WTC11 (cell line): Measurements from ENCODE around the gene ZSWIM3. TPM values are rescaled to one million over a fixed set of nuclear protein-coding genes. Genes with fewer than 3 reads are reported as not detected.

Experiments
- ATAC-seq: fragments of 200-7000 bp; cut with Tn5 transposase; 2 replicates; pipeline ENCODE4 v1.10.0; 2021; ENCODE audit warnings: mild to moderate bottlenecking, moderate library complexity
- CTCF ChIA-PET: fragments of 300-600 bp; sonication (Branson Sonifier 250); formaldehyde crosslinking; loops from one replicate; lab custom pipeline; 2021; ENCODE audit warnings: antibody characterized with exemption; lab: Charles Lee
- POLR2A ChIA-PET: fragments of 350-600 bp; sonication (Branson Sonifier 250); formaldehyde crosslinking; loops from one replicate; lab custom pipeline; 2021; ENCODE audit warnings: antibody characterized with exemption; lab: Charles Lee
- DNase-seq: peaks from one replicate; pipeline ENCODE4 v3.0.0; 2021; ENCODE audit warnings: low spot score
- H3K27ac Mint-ChIP-seq: 2 replicates; pipeline ENCODE4 v1.8.0; 2021; ENCODE audit warnings: mixed read lengths
- H3K27me3 Mint-ChIP-seq: 2 replicates; pipeline ENCODE4 v1.8.0; 2021; ENCODE audit warnings: low read depth, mild to moderate bottlenecking, moderate library complexity, mixed read lengths
- H3K36me3 Mint-ChIP-seq: 2 replicates; pipeline ENCODE4 v1.8.0; 2021; ENCODE audit warnings: mixed read lengths
- H3K4me1 Mint-ChIP-seq: 2 replicates; pipeline ENCODE4 v1.8.0; 2022; ENCODE audit warnings: mixed read lengths
- H3K4me3 Mint-ChIP-seq: 2 replicates; pipeline ENCODE4 v1.8.0; 2021; ENCODE audit warnings: mild to moderate bottlenecking, moderate library complexity, mixed read lengths
- H3K9me3 Mint-ChIP-seq: 2 replicates; pipeline ENCODE4 v1.8.0; 2021; ENCODE audit warnings: mixed read lengths
- CBFB ChIP-seq: sonication (generic); formaldehyde crosslinking; IDR thresholded peaks from 2 replicates; pipeline ENCODE4 v1.8.1; 2022; ENCODE audit warnings: mild to moderate bottlenecking, low read depth, missing genetic modification reagents
- CREM ChIP-seq: sonication (generic); formaldehyde crosslinking; IDR thresholded peaks from 2 replicates; pipeline ENCODE4 v1.8.1; 2022; ENCODE audit warnings: mild to moderate bottlenecking, missing genetic modification reagents, moderate library complexity
- ELF4 ChIP-seq: sonication (generic); formaldehyde crosslinking; IDR thresholded peaks from 2 replicates; pipeline ENCODE4 v1.8.1; 2022; ENCODE audit warnings: low read depth, mild to moderate bottlenecking, moderate library complexity, missing genetic modification reagents
- EMX1 ChIP-seq: fragments of 250-450 bp; sonication (Bioruptor Pico); IDR thresholded peaks from 2 replicates; pipeline ENCODE4 v1.8.0; 2021; ENCODE audit warnings: mild to moderate bottlenecking
- ESRRA ChIP-seq: sonication (generic); formaldehyde crosslinking; IDR thresholded peaks from 2 replicates; pipeline ENCODE4 v1.8.1; 2022; ENCODE audit warnings: mild to moderate bottlenecking, missing genetic modification reagents, borderline replicate concordance
- ETV6 ChIP-seq: sonication (generic); formaldehyde crosslinking; IDR thresholded peaks from 2 replicates; pipeline ENCODE4 v1.8.1; 2022; ENCODE audit warnings: mild to moderate bottlenecking, missing genetic modification reagents
- FOXK1 ChIP-seq: sonication (generic); formaldehyde crosslinking; IDR thresholded peaks from 2 replicates; pipeline ENCODE4 v1.8.0; 2022; ENCODE audit warnings: mild to moderate bottlenecking, moderate library complexity, missing genetic modification reagents
- GABPB1 ChIP-seq: sonication (generic); formaldehyde crosslinking; IDR thresholded peaks from 2 replicates; pipeline ENCODE4 v1.8.1; 2023; ENCODE audit warnings: mild to moderate bottlenecking, missing genetic modification reagents
- GRHL2 ChIP-seq: fragments of 250-450 bp; sonication (Bioruptor Pico); IDR thresholded peaks from 2 replicates; pipeline ENCODE4 v1.8.0; 2022; ENCODE audit warnings: mild to moderate bottlenecking, moderate library complexity; ENCODE audit not compliant: insufficient replicate concordance, severe bottlenecking
- GTF2I ChIP-seq: fragments of 250-450 bp; sonication (Bioruptor Pico); conservative IDR thresholded peaks from 2 replicates; pipeline ENCODE4 v1.4.0; 2021; ENCODE audit warnings: mild to moderate bottlenecking
- JUN ChIP-seq: sonication (generic); formaldehyde crosslinking; IDR thresholded peaks from 2 replicates; pipeline ENCODE4 v1.8.0; 2023; ENCODE audit warnings: mild to moderate bottlenecking, missing genetic modification reagents
- NFYB ChIP-seq: sonication (generic); formaldehyde crosslinking; conservative IDR thresholded peaks from 2 replicates; pipeline ENCODE4 v1.8.0; 2022; ENCODE audit warnings: low read depth, missing genetic modification reagents
- OVOL2 ChIP-seq: fragments of 250-450 bp; sonication (Bioruptor Pico); IDR thresholded peaks from 2 replicates; pipeline ENCODE4 v1.9.0; 2021; ENCODE audit warnings: mild to moderate bottlenecking, borderline replicate concordance
- RELA ChIP-seq: sonication (generic); formaldehyde crosslinking; IDR thresholded peaks from 2 replicates; pipeline ENCODE4 v1.8.1; 2022; ENCODE audit warnings: missing genetic modification reagents, mild to moderate bottlenecking, borderline replicate concordance
- SMAD4 ChIP-seq: sonication (generic); formaldehyde crosslinking; IDR thresholded peaks from 2 replicates; pipeline ENCODE4 v1.8.0; 2022; ENCODE audit warnings: mild to moderate bottlenecking, missing genetic modification reagents
- TEAD1 ChIP-seq: sonication (generic); formaldehyde crosslinking; IDR thresholded peaks from 2 replicates; pipeline ENCODE4 v1.8.0; 2022; ENCODE audit warnings: mild to moderate bottlenecking, missing genetic modification reagents
- ZBTB21 ChIP-seq: sonication (generic); formaldehyde crosslinking; IDR thresholded peaks from 2 replicates; pipeline ENCODE4 v1.8.1; 2023; ENCODE audit warnings: mild to moderate bottlenecking, missing genetic modification reagents, borderline replicate concordance
- ZNF138 ChIP-seq: sonication (generic); formaldehyde crosslinking; conservative IDR thresholded peaks from 2 replicates; pipeline ENCODE4 v1.8.1; 2022; ENCODE audit warnings: mild to moderate bottlenecking, moderate library complexity, missing genetic modification reagents
- ZNF317 ChIP-seq: sonication (generic); formaldehyde crosslinking; IDR thresholded peaks from 2 replicates; pipeline ENCODE4 v1.8.1; 2023; ENCODE audit warnings: low read depth, mild to moderate bottlenecking, moderate library complexity, missing genetic modification reagents, borderline replicate concordance
- total RNA-seq: library from RNA; stranded (reverse); gene quantifications from 3 replicates; pipeline ENCODE4 v1.2.3, GENCODE V29; 2021
- TF ChIP-seq, protein P1 (sequence below): sonication (generic); formaldehyde crosslinking; IDR thresholded peaks from 2 replicates; pipeline ENCODE4 v1.8.0; 2022; ENCODE audit warnings: mild to moderate bottlenecking, missing genetic modification reagents
- TF ChIP-seq, protein P2 (sequence below): sonication (generic); formaldehyde crosslinking; conservative IDR thresholded peaks from 2 replicates; pipeline ENCODE4 v1.8.1; 2023; ENCODE audit warnings: mild to moderate bottlenecking, low read depth, missing genetic modification reagents, moderate library complexity
- TF ChIP-seq, protein P3 (sequence below): fragments of 250-450 bp; sonication (Bioruptor Pico); IDR thresholded peaks from 2 replicates; pipeline ENCODE4 v1.9.0; 2021; ENCODE audit warnings: mild to moderate bottlenecking
- TF ChIP-seq, protein P4 (sequence below): sonication (generic); formaldehyde crosslinking; conservative IDR thresholded peaks from 2 replicates; pipeline ENCODE4 v1.8.1; 2022; ENCODE audit warnings: mild to moderate bottlenecking, missing genetic modification reagents
- TF ChIP-seq, protein P5 (sequence below): sonication (generic); formaldehyde crosslinking; IDR thresholded peaks from 2 replicates; pipeline ENCODE4 v1.8.0; 2022; ENCODE audit warnings: mild to moderate bottlenecking, missing genetic modification reagents

Gene ZSWIM3
- total RNA-seq, 1 experiment from 2014 or later: 3.4 TPM

DNA sequence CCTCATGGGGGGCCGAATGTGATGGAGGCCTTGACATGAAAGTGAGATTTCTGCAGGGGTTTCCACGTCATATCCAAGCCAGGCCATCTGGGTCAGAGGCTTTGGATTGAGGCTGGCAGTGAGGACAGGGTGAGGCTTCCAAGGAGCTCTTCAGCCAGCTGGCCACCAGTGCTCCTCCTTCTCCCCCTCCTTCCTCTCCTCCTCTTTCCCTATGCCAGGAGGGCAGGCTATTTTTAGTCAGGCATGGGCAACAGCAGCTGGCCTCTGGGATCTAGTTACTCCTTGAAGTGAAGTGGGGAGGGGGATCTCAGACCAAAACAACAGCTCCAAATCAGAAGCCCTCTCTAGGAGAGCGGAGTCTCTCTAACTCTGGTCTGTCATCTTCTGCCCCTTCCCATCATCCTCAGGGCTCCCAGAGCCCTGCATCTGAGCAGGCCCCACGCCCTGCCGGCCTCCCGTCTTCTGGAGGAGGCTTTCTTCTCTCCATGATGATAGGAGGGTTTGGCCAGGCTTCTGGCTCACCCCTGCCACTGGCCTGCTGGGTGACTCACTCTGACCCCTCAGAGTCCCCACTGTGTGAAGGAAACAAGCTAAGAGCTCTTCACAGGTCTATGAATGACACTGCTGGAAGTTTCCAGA is 30.9 kb upstream of the ZSWIM3 start:
- H3K4me1 Mint-ChIP-seq: peaks cover 26% of the 10 kb centered on the region
- H3K9me3 Mint-ChIP-seq: no peaks in the 10 kb centered on the region
- DNase-seq (no peak), ATAC-seq (no peak)
- POLR2A ChIA-PET: interaction anchor here (0.9 kb wide), 1 partner anchor 107 kb away, joined by 3 read pairs; no protein-coding TSS in a partner anchor
- no peak overlapping the region for H3K4me3 Mint-ChIP-seq
- H3K27me3 Mint-ChIP-seq: peaks cover 23% of the 10 kb centered on the region
- H3K36me3 Mint-ChIP-seq: no peaks in the 10 kb centered on the region
- H3K27ac Mint-ChIP-seq: peak overlapping the region; percentile 27
- TF ChIP-seq JUN (CRISPR knock-in tag) (no peak), GTF2I (no peak), ZBTB21 (no peak), ETV6 (CRISPR knock-in tag) (no peak), ZNF317 (CRISPR knock-in tag) (no peak), GRHL2 (CRISPR knock-in tag) (no peak), RELA (CRISPR knock-in tag) (no peak), NFYB (CRISPR knock-in tag) (no peak), SMAD4 (CRISPR knock-in tag) (no peak), ESRRA (CRISPR knock-in tag) (no peak), ELF4 (CRISPR knock-in tag) (no peak)
- TF ChIP-seq, protein P1, sequence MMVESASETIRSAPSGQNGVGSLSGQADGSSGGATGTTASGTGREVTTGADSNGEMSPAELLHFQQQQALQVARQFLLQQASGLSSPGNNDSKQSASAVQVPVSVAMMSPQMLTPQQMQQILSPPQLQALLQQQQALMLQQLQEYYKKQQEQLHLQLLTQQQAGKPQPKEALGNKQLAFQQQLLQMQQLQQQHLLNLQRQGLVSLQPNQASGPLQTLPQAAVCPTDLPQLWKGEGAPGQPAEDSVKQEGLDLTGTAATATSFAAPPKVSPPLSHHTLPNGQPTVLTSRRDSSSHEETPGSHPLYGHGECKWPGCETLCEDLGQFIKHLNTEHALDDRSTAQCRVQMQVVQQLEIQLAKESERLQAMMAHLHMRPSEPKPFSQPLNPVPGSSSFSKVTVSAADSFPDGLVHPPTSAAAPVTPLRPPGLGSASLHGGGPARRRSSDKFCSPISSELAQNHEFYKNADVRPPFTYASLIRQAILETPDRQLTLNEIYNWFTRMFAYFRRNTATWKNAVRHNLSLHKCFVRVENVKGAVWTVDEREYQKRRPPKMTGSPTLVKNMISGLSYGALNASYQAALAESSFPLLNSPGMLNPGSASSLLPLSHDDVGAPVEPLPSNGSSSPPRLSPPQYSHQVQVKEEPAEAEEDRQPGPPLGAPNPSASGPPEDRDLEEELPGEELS (CRISPR knock-in tag): no peak
- TF ChIP-seq, protein P2, sequence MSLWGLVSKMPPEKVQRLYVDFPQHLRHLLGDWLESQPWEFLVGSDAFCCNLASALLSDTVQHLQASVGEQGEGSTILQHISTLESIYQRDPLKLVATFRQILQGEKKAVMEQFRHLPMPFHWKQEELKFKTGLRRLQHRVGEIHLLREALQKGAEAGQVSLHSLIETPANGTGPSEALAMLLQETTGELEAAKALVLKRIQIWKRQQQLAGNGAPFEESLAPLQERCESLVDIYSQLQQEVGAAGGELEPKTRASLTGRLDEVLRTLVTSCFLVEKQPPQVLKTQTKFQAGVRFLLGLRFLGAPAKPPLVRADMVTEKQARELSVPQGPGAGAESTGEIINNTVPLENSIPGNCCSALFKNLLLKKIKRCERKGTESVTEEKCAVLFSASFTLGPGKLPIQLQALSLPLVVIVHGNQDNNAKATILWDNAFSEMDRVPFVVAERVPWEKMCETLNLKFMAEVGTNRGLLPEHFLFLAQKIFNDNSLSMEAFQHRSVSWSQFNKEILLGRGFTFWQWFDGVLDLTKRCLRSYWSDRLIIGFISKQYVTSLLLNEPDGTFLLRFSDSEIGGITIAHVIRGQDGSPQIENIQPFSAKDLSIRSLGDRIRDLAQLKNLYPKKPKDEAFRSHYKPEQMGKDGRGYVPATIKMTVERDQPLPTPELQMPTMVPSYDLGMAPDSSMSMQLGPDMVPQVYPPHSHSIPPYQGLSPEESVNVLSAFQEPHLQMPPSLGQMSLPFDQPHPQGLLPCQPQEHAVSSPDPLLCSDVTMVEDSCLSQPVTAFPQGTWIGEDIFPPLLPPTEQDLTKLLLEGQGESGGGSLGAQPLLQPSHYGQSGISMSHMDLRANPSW (CRISPR knock-in tag): no peak
- TF ChIP-seq, protein P3, sequence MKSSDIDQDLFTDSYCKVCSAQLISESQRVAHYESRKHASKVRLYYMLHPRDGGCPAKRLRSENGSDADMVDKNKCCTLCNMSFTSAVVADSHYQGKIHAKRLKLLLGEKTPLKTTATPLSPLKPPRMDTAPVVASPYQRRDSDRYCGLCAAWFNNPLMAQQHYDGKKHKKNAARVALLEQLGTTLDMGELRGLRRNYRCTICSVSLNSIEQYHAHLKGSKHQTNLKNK (CRISPR knock-in tag): no peak
- TF ChIP-seq, all 79 proteins: peak for 0
- CTCF ChIA-PET: interaction anchor here (0.6 to 1.6 kb wide), 5 partner anchors 13 to 185 kb away, joined by 3 to 6 read pairs (median 5); no protein-coding TSS in a partner anchor

DNA sequence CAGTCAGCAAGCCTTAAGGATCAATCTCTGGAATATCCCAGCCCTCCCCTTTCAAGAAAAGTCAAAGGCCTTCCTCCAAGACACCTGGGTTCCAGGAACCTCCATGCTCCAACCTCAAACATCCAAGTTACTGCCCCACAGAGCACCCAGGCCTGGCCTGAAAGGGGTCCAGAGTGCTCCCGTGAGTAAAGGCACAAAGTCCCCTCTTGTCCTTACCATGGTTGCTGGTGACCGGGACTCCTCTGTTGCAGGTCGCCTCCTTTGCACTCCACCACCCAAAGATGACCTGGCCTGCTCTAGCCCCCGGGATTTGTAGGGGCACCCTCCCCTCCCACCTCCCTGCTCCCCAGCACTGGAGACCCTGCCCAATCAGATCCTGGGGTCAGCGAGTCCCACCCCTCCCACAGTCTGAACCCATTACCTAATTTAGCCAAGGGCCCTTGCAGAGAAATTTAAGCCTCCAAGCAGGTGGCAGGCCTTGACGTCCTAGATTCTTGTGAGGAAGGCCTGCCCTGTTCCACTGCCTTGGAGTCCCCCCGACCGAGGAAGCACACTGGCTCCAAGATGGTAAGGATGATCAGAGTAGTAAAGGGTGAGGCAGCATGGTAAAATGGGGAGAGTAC is 30.3 kb upstream of the ZSWIM3 start, which contains the start of gene TNNC2:
Gene TNNC2 (minus strand): TSS at position 283 of the 623 bp plus-strand sequence. CDS start 64 bp downstream, at position 219.
- CTCF ChIA-PET: interaction anchor here (0.6 to 1.6 kb wide), 4 partner anchors 13 to 185 kb away, joined by 3 to 6 read pairs (median 5); no protein-coding TSS in a partner anchor
- Mint-ChIP-seq H3K9me3 (no peaks in the 10 kb centered on the region), H3K4me3 (no peak within 1 kb of the TSS), H3K4me1 (peaks cover 26% of the 10 kb centered on the region), H3K27me3 (peaks cover 23% of the 10 kb centered on the region), H3K36me3 (no peaks in the 10 kb centered on the region), H3K27ac (peak within 1 kb of the TSS; percentile 27)
- no peak for ATAC-seq
- POLR2A ChIA-PET: no interaction called here
- DNase-seq: no peak
- TF ChIP-seq, protein P4, sequence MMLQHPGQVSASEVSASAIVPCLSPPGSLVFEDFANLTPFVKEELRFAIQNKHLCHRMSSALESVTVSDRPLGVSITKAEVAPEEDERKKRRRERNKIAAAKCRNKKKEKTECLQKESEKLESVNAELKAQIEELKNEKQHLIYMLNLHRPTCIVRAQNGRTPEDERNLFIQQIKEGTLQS: no peak
- no peak for TF ChIP-seq EMX1 (CRISPR knock-in tag)
- TF ChIP-seq ZNF138 (CRISPR knock-in tag): no peak
- no peak for TF ChIP-seq FOXK1
- TF ChIP-seq OVOL2: no peak
- TF ChIP-seq, protein P5, sequence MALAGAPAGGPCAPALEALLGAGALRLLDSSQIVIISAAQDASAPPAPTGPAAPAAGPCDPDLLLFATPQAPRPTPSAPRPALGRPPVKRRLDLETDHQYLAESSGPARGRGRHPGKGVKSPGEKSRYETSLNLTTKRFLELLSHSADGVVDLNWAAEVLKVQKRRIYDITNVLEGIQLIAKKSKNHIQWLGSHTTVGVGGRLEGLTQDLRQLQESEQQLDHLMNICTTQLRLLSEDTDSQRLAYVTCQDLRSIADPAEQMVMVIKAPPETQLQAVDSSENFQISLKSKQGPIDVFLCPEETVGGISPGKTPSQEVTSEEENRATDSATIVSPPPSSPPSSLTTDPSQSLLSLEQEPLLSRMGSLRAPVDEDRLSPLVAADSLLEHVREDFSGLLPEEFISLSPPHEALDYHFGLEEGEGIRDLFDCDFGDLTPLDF: no peak
- TF ChIP-seq CBFB (CRISPR knock-in tag): no peak
- TF ChIP-seq TEAD1: no peak
- TF ChIP-seq GABPB1: no peak
- no peak for TF ChIP-seq CREM
